ENCODE data around the gene SYNGR4.

Gene SYNGR4

DNA sequence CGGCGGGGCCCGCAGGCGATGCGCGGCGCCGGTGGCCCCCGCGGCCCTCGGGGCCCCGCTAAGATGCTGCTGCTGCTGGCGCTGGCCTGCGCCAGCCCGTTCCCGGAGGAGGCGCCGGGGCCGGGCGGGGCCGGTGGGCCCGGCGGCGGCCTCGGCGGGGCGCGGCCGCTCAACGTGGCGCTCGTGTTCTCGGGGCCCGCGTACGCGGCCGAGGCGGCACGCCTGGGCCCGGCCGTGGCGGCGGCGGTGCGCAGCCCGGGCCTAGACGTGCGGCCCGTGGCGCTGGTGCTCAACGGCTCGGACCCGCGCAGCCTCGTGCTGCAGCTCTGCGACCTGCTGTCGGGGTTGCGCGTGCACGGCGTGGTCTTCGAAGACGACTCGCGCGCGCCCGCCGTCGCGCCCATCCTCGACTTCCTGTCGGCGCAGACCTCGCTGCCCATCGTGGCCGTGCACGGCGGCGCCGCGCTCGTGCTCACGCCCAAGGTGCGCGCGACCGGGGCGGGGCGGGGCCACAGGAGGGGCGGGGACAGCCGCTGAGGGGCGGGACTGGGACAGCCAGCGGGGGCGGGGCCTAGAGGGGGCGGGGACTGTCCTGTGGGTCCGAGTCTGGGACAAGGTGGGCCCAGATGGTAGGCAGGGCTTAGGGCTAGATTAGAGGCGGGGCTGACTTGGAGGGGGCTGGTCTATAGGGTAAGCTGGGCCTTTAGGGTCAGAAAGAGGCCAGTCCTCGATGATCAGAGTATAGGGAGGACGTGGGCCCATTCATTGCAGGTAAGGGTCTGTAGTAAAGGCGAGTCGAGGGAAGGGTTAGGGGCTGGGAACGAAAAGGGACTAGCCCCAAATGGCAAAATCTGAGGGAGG, 34.4 kb downstream of the SYNGR4 start:
- no peak for DNase-seq

DNA sequence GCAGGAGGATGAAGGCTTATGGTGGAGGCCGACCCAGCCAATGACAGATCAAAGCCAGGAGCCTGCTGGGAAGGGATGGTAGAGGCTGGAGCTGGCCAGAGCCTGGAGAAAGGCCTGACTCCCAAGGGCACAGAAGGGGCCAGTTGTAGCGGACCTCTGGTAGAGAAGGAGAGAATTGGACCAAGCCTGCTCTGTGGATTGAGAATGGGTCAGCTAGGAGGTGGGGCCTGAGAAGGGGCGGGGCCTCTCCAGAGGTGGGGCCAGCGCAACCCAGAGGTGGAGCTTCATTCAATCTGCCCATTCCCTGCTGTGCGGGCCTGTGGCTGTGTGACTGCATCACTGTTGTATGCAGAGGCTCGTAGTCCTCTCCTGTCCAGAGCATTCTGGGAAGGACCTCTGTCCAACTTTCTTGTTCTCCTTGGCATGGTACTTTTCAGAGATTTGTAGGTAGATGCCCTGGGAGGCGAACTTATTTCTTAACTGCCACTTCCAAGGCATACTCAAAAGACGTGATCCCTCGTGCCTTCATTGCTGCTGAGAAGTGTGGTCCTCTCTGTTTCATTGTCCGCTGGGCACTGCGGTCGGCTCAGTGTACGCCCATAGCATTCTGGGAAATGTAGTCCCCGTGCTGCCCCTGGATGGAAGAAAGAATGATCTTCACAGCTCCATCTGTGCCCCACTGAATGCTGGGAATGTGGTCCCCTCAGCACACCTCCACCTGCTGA, 36.0 kb downstream of the SYNGR4 start:
- DNase-seq, result no peak

DNA sequence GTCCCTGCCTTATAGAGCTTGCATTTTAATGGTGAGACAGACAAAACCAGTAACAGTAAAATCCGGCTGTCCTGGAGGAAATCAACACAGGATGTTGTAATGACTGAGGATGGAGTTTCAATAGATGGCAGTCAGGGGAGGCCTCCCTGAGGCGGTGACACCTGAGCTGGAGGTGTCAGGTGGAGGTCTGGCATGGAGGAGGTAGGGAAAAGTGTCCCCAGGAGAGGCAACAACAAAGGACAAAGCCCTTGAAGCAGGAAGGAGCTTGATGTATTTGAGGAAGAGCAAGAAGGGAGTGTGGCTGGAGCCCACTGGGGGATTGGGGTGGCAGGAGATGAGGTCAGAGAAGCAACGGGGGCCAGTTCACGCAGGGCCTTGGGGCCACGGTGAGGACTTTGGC, 37.1 kb downstream of the SYNGR4 start:
- no peak for DNase-seq

DNA sequence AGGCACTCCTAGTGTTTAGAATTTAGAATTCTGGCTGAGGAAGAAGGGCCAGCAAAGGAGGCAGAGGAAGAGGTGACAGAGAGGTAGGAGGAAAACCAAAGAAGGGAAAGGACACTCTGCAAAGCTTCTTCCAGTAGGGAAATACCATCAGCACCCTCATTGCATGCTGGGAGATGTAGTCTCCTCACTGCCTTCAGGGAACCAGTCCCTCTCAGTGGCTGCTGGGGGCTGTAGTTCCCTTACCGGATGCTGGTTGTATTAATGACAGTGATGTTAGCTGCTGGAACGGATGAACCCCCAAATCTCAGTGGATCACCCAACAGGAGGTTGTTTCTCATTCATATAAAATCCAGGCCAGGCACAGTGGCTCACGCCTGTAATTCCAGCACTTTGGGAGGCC, 39.4 kb downstream of the SYNGR4 start:
- no peak for DNase-seq

DNA sequence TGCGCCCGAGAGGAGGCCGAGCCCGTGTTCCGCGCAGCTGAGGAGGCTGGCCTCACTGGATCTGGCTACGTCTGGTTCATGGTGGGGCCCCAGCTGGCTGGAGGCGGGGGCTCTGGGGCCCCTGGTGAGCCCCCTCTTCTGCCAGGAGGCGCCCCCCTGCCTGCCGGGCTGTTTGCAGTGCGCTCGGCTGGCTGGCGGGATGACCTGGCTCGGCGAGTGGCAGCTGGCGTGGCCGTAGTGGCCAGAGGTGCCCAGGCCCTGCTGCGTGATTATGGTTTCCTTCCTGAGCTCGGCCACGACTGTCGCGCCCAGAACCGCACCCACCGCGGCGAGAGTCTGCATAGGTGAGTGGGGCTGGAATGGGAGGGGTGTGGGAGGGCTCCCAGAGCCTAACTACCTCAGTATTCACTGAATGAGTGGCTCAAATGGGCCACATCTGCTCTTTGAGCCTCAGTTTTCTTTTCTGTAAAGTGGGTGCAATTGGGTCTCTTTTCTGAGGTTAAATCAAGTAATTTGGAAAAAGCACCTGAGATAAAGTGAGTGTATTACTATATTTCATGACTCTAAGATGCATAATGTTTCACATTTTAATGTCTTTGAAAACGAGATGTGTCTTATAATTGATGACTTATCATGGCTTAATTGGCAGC, 41.0 kb downstream of the SYNGR4 start:
- DNase-seq, result no peak

DNA sequence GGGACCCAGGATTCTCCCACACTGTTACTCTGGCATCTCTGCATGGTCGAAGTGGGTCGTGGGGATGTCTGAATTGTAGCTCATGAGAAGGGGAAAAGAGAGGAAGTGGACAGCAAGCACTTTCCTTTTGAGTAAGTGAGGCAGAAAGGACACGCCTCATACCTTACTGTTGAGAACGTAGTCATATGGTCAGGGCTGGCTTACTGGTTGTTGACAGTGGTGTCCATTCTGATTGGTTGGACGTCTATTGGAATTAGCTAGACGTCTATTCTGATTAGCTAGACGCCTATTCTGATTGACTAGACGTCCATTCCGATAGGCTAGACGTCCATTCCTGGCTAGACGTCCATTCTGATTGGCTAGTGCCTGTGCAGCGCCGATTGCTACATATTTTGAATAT, 41.7 kb downstream of the SYNGR4 start:
- no peak for DNase-seq

DNA sequence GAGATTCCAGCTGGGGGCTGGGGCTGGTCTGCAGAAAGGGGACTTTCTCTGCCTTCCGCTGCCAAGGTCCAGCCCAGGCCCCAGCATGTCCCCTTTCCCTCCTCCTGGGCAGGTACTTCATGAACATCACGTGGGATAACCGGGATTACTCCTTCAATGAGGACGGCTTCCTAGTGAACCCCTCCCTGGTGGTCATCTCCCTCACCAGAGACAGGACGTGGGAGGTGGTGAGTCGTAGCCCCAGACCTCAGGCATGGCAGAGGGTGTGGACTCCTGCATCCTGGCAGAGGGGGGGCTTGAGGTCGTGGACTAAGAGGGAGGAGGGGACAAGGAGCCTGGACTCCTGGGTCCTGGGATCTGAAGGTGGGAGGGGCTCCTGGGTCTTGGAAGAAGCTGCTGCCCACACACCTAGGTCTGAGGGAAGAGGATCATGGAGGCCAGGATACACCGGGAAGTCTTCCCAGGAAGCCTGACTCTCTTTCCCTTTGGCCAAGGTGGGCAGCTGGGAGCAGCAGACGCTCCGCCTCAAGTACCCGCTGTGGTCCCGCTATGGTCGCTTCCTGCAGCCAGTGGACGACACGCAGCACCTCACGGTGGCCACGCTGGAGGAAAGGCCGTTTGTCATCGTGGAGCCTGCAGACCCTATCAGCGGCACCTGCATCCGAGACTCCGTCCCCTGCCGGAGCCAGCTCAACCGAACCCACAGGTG, 49.9 kb downstream of the SYNGR4 start:
- DNase-seq, result no peak

DNA sequence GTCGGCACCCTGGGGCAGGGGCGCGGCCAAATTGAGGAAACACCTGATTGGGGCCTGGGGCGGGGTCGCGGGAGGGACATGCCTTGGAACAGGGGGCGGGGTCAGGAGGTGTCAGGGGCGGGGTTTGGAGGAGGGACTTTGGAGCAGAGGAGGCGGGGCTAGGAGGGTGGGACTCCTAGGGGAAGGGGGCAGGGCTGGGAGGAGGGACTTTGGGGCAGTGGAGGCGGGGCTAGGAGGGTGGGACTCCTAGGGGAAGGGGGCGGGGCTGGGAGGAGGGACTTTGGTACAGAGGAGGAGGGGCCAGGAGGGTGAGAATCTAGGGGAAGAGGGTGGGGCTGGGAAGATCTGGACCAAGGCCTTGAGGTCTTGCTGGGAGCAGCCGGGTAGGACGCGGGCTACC, 51.2 kb downstream of the SYNGR4 start:
- no peak for DNase-seq

DNA sequence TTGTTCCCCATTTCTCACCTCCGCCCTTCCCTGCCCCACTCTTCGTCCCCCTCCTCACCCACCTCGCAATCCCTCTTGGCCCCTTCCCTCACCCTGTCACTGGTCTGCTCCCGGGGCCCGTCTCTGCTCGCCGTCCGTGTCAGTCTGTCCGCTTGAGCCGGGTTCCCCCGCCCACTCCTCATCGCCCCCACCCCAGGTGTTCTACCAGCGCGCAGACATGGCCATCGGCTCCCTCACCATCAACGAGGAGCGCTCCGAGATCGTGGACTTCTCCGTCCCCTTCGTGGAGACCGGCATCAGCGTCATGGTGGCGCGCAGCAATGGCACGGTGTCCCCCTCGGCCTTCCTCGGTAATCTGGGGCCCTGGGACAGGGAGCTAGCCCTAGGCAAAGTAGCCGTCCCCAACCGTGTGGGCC, 51.6 kb downstream of the SYNGR4 start:
- DNase-seq, result no peak

DNA sequence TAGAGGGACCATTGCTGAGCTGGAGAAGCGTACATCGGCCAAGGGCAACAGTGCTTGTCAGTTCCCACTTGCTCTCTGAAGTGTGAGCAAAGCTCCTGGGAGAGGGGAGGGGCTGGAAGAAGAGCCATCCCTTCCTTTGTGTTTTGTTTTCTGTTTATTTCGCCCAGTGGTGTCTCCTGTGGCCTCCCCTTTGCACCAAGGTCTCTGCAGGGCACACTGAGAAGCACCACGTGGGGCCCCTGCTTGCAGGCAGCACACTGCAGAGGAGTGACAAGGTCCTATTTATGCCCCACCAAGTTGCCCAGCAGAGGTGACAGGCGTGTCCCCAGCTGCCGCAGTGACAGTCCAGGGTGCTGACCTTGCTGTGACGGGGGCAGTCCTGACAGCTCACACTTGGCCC, 53.3 kb downstream of the SYNGR4 start:
- no peak for DNase-seq

DNA sequence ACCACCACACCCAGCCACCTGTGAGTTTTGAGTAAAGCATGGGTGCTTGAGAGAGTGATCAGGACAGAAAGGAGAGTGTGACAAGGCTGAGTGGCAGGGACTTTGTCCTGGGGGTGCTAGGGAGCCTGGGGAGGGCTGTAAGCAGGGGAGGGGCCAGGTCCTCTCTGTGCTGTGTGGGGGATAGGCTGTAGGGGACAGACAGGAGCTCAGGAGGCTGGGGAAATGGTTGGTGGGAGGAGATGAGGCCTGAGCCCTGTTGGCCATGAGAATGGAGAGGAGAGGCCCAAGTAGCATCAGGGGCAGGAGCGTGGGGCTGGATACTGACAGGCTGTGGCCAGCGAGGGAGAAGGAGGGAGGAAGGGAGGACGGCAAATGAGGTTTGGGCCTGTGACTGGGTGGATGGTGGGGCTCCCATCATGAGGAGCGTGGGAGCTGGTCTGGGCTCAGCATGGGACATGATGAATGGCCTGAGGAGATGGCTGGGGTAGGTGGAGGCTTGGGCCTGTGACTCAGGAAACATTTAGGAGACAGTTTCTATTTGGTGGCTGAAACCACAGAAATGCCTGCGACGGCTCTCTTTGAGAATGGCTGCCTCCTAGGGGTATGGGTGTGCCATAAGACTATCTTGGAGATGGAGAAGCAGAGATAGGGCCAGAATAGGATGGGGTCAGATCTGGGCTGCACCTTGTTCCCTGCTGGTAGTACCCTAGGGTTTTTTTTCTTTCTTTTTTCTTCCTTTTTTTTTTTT, 54.3 kb downstream of the SYNGR4 start:
- no peak for DNase-seq

DNA sequence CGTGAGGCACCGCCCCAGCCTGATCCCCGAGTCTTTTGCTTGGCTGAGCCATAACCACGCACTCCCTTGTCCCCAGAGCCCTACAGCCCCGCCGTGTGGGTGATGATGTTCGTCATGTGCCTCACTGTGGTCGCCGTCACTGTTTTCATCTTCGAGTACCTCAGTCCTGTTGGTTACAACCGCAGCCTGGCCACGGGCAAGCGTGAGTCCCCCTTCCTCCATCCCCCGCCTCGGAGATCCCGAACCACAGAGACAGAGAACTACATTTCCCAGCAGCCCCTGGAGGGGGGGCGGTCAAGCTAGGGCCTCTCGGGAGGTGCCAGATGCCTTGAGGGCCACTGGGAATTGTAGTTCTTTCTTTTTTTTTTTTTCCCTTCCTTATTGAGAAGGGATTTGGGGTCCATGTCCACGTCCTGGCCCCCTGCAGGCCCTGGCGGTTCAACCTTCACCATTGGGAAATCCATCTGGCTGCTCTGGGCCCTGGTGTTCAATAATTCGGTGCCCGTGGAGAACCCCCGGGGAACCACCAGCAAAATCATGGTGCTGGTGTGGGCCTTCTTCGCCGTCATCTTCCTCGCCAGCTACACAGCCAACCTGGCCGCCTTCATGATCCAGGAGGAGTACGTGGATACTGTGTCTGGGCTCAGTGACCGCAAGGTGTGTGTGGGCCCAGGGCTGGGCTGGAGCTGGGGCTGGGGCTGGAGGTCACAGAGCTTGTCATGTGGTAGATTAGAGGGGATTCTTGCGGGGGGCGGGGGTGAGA, 55.2 kb downstream of the SYNGR4 start:
- no peak for DNase-seq

DNA sequence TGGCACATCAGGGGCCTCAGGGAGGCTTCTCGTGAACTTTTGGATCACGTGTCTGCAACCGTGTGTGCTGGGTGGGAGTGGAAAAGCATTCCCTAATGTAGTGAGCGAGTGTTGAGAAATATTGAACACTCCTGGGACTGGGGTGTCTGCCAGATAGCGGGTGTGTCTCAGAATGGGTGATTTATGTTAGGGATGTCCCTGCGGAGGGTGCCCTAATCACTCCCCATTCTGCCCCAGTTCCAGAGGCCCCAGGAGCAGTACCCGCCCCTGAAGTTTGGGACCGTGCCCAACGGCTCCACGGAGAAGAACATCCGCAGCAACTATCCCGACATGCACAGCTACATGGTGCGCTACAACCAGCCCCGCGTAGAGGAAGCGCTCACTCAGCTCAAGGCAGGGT, 57.4 kb downstream of the SYNGR4 start:
- no peak for DNase-seq

DNA sequence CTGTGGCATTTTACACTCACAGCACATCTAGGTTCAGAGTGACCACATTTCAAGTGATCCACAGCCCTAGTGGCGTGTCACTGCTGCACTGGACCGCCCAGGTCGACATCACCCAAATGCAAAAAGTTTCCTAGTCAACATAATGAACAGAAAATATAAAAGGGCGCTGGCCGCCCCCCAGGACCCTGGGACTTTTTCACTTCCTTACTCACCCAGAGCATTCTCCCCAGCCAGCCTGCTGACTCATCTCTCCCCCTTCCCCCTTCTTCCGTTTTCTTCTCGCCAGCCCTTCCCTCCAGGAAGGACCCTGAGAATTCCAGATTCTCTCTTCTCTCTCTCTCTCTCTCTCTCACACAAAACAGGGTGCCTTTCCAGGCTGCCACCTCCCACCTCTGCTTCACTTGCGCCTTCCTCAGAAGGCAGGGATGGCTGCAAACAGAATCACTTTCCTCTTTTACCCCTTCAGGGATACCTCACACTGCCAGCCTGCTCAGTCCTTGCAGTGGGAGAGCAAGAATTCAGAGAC, 60.6 kb downstream of the SYNGR4 start:
- DNase-seq, result no peak

Data from NCI-H1436 treated with DMSO at 0.1 percent for 48 hours (cell line).